ENCODE data around the gene GPC6. TPM values are rescaled to one million over a fixed set of nuclear protein-coding genes. Genes with fewer than 3 reads are reported as not detected.

The GPC6 gene
- total RNA-seq, 2 donors from 2014 or later, result 3.4 to 5.3 TPM

DNA sequence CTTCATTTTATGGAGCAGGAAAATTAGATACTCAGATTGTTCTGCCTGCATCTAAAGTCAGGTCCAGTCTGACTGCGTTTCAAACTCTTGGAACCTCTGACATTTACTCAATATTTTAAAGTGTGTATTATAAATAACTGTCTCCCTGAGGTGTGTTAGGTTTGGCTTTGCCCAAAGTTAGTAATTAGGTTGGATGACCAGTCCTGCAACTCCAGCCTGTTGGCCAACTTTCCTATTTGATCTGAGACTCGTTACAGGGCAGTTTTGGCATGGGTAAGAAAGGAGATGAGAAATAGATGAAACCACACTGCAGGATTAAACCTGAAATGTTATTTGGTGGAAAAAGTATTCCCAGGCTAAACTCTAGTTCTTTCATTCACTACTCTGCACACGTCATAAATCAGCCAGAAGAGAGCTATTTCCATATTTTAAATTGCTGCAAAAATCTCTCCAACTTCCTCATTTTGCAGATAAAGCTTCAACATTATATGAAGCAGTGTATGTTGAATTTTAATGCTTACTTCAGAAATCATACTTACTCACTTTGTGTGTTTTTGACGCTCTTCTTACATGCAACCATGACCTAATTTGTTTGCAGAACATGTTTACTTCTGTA is 895.8 kb downstream of the GPC6 start:
- no peaks in the 10 kb centered on the region for H3K4me1 ChIP-seq (replicated peaks)
- no peak overlapping the region for H3K4me3 ChIP-seq
- H3K9me3 ChIP-seq, result no peaks in the 10 kb centered on the region
- intact Hi-C loops (cut with DNase I), result no loop called here
- H3K36me3 ChIP-seq, result no peaks in the 10 kb centered on the region
- 28% methylated on average over 4 of the region's 4 CpGs for WGBS
- no peaks in the 10 kb centered on the region for H3K27me3 ChIP-seq (replicated peaks; ENCODE audit: insufficient read depth)
- TF ChIP-seq CTCF (IDR thresholded peaks at IDR 0.05) (no peak), POLR2AphosphoS5 (IDR thresholded peaks at IDR 0.05) (peak; percentile 79)
- H3K27ac ChIP-seq, result peak overlapping the region in 1 of 2 donors; percentile 30
- peak; percentile 78 for DNase-seq (ENCODE audit: low spot score)

GRCh38 chr13:94123557-94123956 is 897.0 kb downstream of the GPC6 start:
- 43% methylated on average over 1 of the region's 1 CpG for WGBS

GRCh38 chr13:94128430-94128829 is 901.8 kb downstream of the GPC6 start:
- no peak overlapping the region for H3K4me3 ChIP-seq
- H3K4me1 ChIP-seq (replicated peaks), result no peaks in the 10 kb centered on the region
- H3K36me3 ChIP-seq, result no peaks in the 10 kb centered on the region
- no peaks in the 10 kb centered on the region for H3K27me3 ChIP-seq (replicated peaks; ENCODE audit: insufficient read depth)
- peak; percentile 68 for DNase-seq (ENCODE audit: low spot score)
- TF ChIP-seq CTCF (IDR thresholded peaks at IDR 0.05) (no peak), POLR2AphosphoS5 (IDR thresholded peaks at IDR 0.05) (peak; percentile 83), POLR2A (IDR thresholded peaks at IDR 0.05) (no peak)
- 26% methylated on average over 4 of the region's 4 CpGs for WGBS
- H3K27ac ChIP-seq, result peak overlapping the region; percentile 36 to 53
- H3K9me3 ChIP-seq, result no peaks in the 10 kb centered on the region
- intact Hi-C loops (cut with DNase I), result no loop called here

More at GRCh38 chr13:94123557-94123956, 897.0 kb downstream of the GPC6 start:
- intact Hi-C loops (cut with DNase I), result no loop called here
- DNase-seq (ENCODE audit: low spot score), result no peak
- peak overlapping the region in 1 of 2 donors; percentile 45 for H3K27ac ChIP-seq
- H3K4me1 ChIP-seq (replicated peaks), result no peaks in the 10 kb centered on the region
- TF ChIP-seq CTCF (IDR thresholded peaks at IDR 0.05) (no peak), POLR2A (IDR thresholded peaks at IDR 0.05) (no peak), POLR2AphosphoS5 (IDR thresholded peaks at IDR 0.05) (peak; percentile 18)
- H3K9me3 ChIP-seq, result no peaks in the 10 kb centered on the region
- H3K4me3 ChIP-seq, result no peak overlapping the region
- H3K27me3 ChIP-seq (replicated peaks; ENCODE audit: insufficient read depth), result no peaks in the 10 kb centered on the region
- H3K36me3 ChIP-seq, result no peaks in the 10 kb centered on the region

DNA sequence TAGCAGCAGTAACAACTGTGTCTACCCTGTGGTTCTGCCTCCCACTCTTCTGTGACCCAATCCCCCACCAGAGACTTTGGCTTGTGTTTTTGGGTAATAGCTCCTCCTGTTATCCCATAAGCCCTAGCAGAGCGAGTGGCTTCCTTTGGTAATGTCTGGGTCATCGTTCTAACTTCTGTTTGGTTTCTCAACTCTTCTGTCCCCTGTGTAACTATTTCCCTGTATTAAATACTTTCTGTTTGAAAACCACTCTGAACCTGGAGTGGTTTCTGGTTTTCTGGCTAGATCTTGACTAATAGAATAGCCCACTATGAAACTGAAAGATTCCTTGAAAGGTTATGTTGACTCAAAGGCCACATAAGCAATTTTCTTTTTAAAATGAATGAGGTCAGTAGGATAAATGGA is 902.9 kb downstream of the GPC6 start:
- no peak for DNase-seq (ENCODE audit: low spot score)
- TF ChIP-seq CTCF (IDR thresholded peaks at IDR 0.05) (no peak), POLR2A (IDR thresholded peaks at IDR 0.05) (no peak), POLR2AphosphoS5 (IDR thresholded peaks at IDR 0.05) (no peak)
- Histone ChIP-seq H3K27ac (peak overlapping the region in 1 of 2 donors; percentile 53), H3K36me3 (no peaks in the 10 kb centered on the region), H3K27me3 (replicated peaks; ENCODE audit: insufficient read depth) (no peaks in the 10 kb centered on the region), H3K4me3 (no peak overlapping the region), H3K4me1 (replicated peaks) (no peaks in the 10 kb centered on the region), H3K9me3 (no peaks in the 10 kb centered on the region)
- intact Hi-C loops (cut with DNase I), result no loop called here
- WGBS, result 95% methylated on average over 2 of the region's 2 CpGs

GRCh38 chr13:94138831-94139230 is 912.2 kb downstream of the GPC6 start:
- no peak for DNase-seq (ENCODE audit: low spot score)
- Histone ChIP-seq H3K4me3 (no peak overlapping the region), H3K36me3 (no peaks in the 10 kb centered on the region), H3K4me1 (replicated peaks) (no peaks in the 10 kb centered on the region), H3K9me3 (no peaks in the 10 kb centered on the region), H3K27ac (no peak overlapping the region), H3K27me3 (replicated peaks; ENCODE audit: insufficient read depth) (no peaks in the 10 kb centered on the region)
- TF ChIP-seq CTCF (IDR thresholded peaks at IDR 0.05) (no peak), POLR2AphosphoS5 (IDR thresholded peaks at IDR 0.05) (no peak), POLR2A (IDR thresholded peaks at IDR 0.05) (no peak)
- WGBS, result 77% methylated on average over 4 of the region's 4 CpGs
- intact Hi-C loops (cut with DNase I), result no loop called here
